SHP77 treated with DMSO at 0.1 percent for 48 hours (cell line): ENCODE results near the gene ACOT7.

Experiments used
- DNase-seq: peaks from one replicate; lab custom pipeline; 2025; lab: John Stamatoyannopoulos, UW

Gene ACOT7

GRCh38 chr1:6347641-6348487 lies 45.7 kb downstream of the ACOT7 start:
- no peak for DNase-seq

DNA sequence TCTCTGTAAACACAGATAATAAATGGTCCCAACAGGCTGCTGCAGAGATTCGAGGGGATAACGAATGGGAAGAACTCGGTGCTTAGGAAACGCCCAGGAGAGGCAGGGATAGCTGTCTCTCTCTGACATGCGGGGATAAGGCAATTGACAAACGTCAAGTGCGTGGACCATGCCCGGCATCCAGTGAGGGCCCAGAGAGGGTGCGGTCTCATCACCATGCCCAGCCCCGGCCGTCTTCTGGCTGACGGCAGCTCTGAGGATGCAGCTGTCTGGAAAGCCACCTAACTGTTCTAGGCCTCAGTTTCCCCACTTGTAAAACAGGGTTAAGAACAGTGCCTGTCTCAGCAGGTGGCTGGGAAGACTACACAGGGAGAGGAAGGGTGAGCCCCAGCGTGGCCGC lies 48.1 kb downstream of the ACOT7 start:
- no peak for DNase-seq

- DNase-seq: no peak
These were observed 48.6 kb downstream of the ACOT7 start for GRCh38 chr1:6345009-6345408.

DNA sequence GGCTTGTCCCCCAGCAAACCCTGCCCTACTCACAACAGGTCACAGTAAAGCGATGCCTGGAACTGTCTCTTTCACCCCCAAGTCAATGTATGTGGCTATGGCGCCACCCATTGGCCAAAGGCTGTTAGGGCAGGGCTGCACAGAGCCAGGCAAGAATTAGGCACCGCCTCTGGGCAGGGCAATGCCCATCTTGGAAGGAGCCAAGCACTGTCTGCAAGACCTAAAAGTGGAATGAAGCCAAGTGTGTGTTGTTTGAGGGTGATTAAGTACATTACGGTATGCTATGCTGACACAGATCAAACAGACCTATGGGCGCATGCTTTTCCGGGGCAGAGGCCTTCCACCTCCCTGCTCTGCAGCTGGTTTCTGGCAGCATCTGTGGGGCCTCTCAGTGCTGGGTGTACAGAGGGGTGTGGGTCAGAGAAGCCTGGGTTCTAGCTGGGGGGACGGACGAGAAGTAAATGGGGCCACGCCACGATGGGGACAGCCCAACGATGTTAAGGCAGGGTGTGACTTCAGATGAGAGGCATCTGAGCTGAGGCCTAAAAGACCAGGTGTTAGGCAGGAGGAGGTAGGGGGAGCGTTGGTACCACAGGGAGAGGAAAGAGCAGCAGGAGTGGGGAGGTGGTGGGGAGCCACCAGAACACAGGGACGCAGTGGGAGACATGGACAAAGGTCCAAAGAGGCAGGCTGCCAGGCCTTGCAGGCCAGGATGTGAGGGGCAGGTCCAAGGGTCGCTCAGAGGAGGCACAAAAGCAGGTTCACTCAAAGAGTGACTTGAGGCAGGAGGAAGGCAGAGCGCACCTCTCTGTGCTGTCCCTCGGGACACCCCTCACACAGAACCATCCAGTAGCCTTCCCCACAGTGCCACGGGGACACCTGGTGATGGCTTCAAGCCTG lies 49.8 kb downstream of the ACOT7 start:
- no peak for DNase-seq

GRCh38 chr1:6342056-6342455 lies 51.5 kb downstream of the ACOT7 start:
- DNase-seq: no peak

- DNase-seq: no peak
These were observed 54.9 kb downstream of the ACOT7 start for GRCh38 chr1:6338695-6339094.

DNA sequence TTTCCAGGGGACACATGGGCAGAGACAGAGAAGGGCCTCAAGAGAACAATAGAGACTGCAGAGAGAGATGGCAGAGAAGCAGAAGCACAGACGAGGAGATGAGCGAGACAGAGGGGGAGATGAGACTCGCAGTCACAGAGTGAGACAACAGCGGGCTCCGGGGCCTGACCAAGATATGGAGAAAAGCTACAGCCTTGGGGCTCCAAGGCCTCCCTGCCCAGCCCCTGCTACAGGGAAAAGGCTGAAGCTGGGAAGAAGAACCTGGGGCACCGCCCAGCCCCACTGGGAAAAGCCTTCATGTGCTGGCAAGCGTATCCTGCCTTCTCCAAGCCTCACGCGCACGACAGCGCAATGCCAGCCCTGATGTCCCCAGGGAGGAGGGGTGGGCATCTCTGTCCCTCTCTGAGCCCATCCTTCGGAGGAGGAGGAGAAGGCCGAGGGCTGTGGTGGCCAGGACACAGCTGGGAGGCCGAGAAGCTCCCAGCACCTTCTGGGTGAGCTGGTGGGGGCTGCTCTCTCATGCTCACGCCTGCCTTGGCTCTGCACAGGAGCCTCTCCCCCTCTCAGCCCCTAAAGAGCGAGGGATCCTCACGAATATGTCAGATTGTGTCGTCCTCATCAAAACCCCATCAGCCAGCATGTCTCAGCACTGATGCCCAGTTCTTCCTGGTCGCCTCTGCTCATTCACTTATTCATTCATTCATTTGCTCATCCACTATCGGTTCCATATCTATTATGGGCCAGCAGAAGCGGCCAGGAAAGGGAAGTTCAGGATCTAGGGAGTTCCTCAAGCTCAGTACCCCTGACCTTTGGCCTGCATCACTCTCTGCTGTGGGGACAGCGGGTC lies 56.6 kb downstream of the ACOT7 start:
- no peak for DNase-seq

DNA sequence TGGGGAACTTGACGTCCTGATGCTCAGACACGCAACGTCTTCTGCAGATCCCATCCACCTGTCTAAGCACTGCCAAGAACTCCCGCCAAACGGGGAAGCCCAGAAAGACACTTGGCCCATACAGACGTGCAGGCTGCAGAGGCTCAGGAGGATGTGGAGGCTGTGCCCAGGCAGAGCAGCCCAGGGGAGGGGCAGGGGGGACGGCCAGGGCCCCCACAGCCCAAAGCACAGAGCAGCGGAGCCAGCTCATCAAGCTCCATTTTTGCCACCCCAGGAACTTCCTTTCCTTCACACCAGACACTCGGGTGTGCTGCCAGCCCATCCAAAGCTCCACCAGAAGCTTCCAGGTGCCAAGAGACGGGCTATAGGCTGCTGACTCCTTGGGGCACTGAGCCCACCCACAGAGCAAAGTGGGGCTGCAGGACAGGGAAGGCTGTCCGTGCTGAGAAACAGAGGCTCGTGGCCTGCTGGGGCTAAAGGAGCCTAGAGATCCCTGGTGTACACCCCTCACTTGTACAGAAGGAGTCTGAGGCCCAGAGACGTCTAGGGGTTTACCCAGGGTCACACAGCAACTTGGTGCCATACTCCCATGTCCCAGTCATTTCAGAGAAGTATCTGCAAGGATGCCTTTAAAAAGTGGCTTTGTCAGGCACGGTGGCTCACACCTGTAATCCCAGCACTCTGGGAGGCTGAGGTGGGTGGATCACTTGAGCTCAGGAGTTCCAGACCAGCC lies 59.1 kb downstream of the ACOT7 start:
- no peak for DNase-seq

- no peak for DNase-seq
These were observed 60.7 kb downstream of the ACOT7 start for GRCh38 chr1:6332821-6333220.

GRCh38 chr1:6331543-6332273 lies 61.9 kb downstream of the ACOT7 start:
- no peak for DNase-seq

- no peak for DNase-seq
These were observed 63.1 kb downstream of the ACOT7 start for GRCh38 chr1:6330410-6330911.

- DNase-seq: no peak
These were observed 63.7 kb downstream of the ACOT7 start for GRCh38 chr1:6329851-6330250.

GRCh38 chr1:6329396-6329795 lies 64.2 kb downstream of the ACOT7 start:
- no peak for DNase-seq

- DNase-seq: no peak
These were observed 64.9 kb downstream of the ACOT7 start for GRCh38 chr1:6328696-6329095.

GRCh38 chr1:6328091-6328490 lies 65.5 kb downstream of the ACOT7 start:
- no peak for DNase-seq

GRCh38 chr1:6325482-6325881 lies 68.1 kb downstream of the ACOT7 start:
- DNase-seq: no peak

GRCh38 chr1:6322161-6322560 lies 71.4 kb downstream of the ACOT7 start:
- no peak for DNase-seq

GRCh38 chr1:6321205-6321604 lies 72.4 kb downstream of the ACOT7 start:
- no peak for DNase-seq

GRCh38 chr1:6317098-6317760 lies 76.3 kb downstream of the ACOT7 start:
- no peak for DNase-seq
